Heart left ventricle (tissue), 16 donors: Measurements from ENCODE around the gene ZNF12. TPM values are rescaled to one million over a fixed set of nuclear protein-coding genes. Genes with fewer than 3 reads are reported as not detected.

ENCODE experiments used
- ATAC-seq, 4 donors: fragments of 200-7000 bp; cut with Tn5 transposase; one replicate each; pipeline ENCODE4 v1.9.1; 2020 to 2022; ENCODE audit warnings: moderate library complexity in 4 of 4, mild to moderate bottlenecking in 3 of 4, moderate number of reproducible peaks in 1 of 4
- DNase-seq, 5 donors: peaks; one replicate each; pipeline ENCODE4 v3.0.0-alpha.2; 2020
- H3K27ac ChIP-seq, 12 donors: fragments of 200-600 bp; sonication (generic) in 4 of 12; one replicate each; pipeline versions ENCODE4 v1.5.0 to v1.8.0; 2016 to 2022; ENCODE audit warnings: mild to moderate bottlenecking in 2 of 12
- H3K27me3 ChIP-seq, 9 donors: fragments of 200-600 bp; sonication (generic) in 2 of 9; one replicate each; pipeline versions ENCODE4 v1.5.1 to v1.8.0; 2016 to 2022; ENCODE audit warnings: mild to moderate bottlenecking in 3 of 9
- H3K36me3 ChIP-seq, 9 donors: fragments of 200-600 bp; sonication (generic) in 2 of 9; one replicate each; pipeline versions ENCODE4 v1.5.0 to v1.8.0; 2018 to 2022; ENCODE audit warnings: mild to moderate bottlenecking in 2 of 9
- H3K4me1 ChIP-seq, 12 donors: fragments of 200-600 bp; sonication (generic) in 4 of 12; one replicate each; pipeline versions ENCODE4 v1.5.0 to v1.8.0; 2016 to 2022; ENCODE audit warnings: mild to moderate bottlenecking in 3 of 12
- H3K4me3 ChIP-seq, 12 donors: fragments of 200-600 bp; sonication (generic) in 4 of 12; one replicate each; pipeline versions ENCODE4 v1.5.0 to v1.8.0; 2017 to 2022; ENCODE audit warnings: mild to moderate bottlenecking in 9 of 12, moderate library complexity in 4 of 12
- H3K9me3 ChIP-seq, 12 donors: fragments of 200-600 bp; sonication (generic) in 4 of 12; one replicate each; pipeline versions ENCODE4 v1.5.0 to v1.8.0; 2016 to 2022; ENCODE audit warnings: mild to moderate bottlenecking in 1 of 12
- POLR2A ChIP-seq, 2 donors: fragments of 450-650 bp; IDR thresholded peaks; one replicate each; pipeline ENCODE4 v1.6.1; 2017; ENCODE audit warnings: antibody characterized with exemption in 2 of 2, mild to moderate bottlenecking in 2 of 2, moderate library complexity in 2 of 2
- WGBS, 4 donors: extraction: QIAGEN DNeasy Blood & Tissue Kit in 2 of 4; methylation state at CpG; one replicate each; pipeline versions ENCODE4 v1.1.5 to v1.1.7; 2013 to 2018; 5-methylcytosine and 5-hydroxymethylcytosine counted together
- intact Hi-C, 10 donors: fragments of 100-400 bp; cut with DNase I; formaldehyde crosslinking; loops; one replicate each; pipeline versions ENCODE4 v1.11.1 to v1.14.2; 2022
- polyA plus RNA-seq, 2 donors: library from polyadenylated mRNA; stranded (reverse); fragments of 200-250 nt; gene quantifications; one replicate each; pipeline ENCODE4 v1.2.3, GENCODE V29; 2013
- total RNA-seq, 9 donors: library from RNA; depleted of rRNA in 2 of 9; stranded (reverse); fragments of >200 nt in 2 of 9; fragmentation: NEBNext Ultra II Directional in 3 of 9; extraction: Animal tissue kit (Norgen Biotek cat#: 25700) in 3 of 9; gene quantifications; one replicate each; pipeline versions ENCODE4 v1.1.0 to v1.2.4, GENCODE V29; 2016 to 2023
- TF ChIP-seq, protein P1 (sequence below), 12 donors: fragments of 200-600 bp; sonication (generic) in 4 of 12; IDR thresholded peaks; one replicate each; pipeline versions ENCODE4 v1.5.0 to v1.8.0; 2018 to 2022; ENCODE audit warnings: antibody characterized with exemption in 12 of 12, mild to moderate bottlenecking in 5 of 12
- donor health status: ischemic (EF 13 %, LVEDD 7.1; RV severe dilation, severe dysfunction).
- donor health status: healthy with polysubstance abuse.
- donor health status: DM: no; HTN: yes; CAD: no.
- donor health status: DM: no; HTN: no; CAD: no.
- donor health status: ischemic (EF 25% LVEDD 6.9; RV normal size, moderate dysfunction).
- donor health status: ischemic (EF 25% LVEDD 5.7; RV mildly dilated, moderate dysfunction).
- donor health status: healthy.
- donor health status: DM: yes; HTN: yes; CAD: no.
- donor health status: ischemic (EF 35%, LVEDD 5.7; RV mildly dilated, moderate dysfunction).
- donor health status: nonischemic (EF 11% LVEDD 7.7; RV severe dilation, severe dysfunction).
- donor health status: DM: yes; HTN: yes; CAD: no.
- donor health status: PGD.
- donor health status: ischemic (EF 29% LVEDD 5.4; RV normal size, mild dysfunction).
- donor health status: nonischemic (EF 23%, LVEDD 6.1; RV moderate dilation, normal function).

ZNF12 gene
- total and polyA plus RNA-seq, 11 donors = 6.4 to 20.1 (median 13.4) TPM

GRCh38 chr7:6647541-6647940 is 59.2 kb downstream of the ZNF12 start:
- intact Hi-C loops = no loop called here
- WGBS, 4 donors = 90 to 96% (median 93%) methylated on average over 7 to 14 of the region's 14 CpGs
- ATAC-seq = no peak

DNA sequence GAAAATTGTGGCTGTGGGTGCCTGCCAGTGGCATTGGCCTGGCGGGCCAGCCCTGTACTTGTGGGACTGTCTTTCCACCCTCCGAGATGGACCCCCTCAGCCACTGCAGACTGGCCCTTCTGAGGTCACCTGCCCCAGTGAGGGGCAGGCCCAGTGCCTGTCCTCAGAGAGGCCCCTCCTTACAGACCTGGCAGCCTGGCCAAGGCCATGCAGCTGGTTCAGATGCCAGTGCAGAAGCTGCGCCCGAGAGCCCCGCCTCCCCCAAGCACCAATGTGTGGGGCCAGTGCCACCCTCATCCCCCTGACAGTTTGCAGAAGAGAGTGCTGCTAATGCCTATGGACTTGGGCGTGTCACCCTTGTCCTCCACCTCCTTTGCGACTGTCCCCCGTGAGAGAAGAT is 59.7 kb downstream of the ZNF12 start:
- peaks cover 0 to 8% (median 0%) of the 10 kb centered on the region in 12 donors for H3K9me3 ChIP-seq
- peak; percentile 29 to 69 (median 42) for ATAC-seq
- no peaks in the 10 kb centered on the region for H3K27me3 ChIP-seq
- no peak overlapping the region for H3K4me3 ChIP-seq
- peaks cover 0 to 100% (median 68%) of the 10 kb centered on the region in 9 donors for H3K36me3 ChIP-seq
- intact Hi-C loops = no loop called here
- peak in 1 of 5 donors; percentile 25 for DNase-seq
- H3K4me1 ChIP-seq = peaks cover 0 to 8% (median 0%) of the 10 kb centered on the region in 12 donors
- no peak overlapping the region for H3K27ac ChIP-seq
- TF ChIP-seq POLR2A (IDR thresholded peaks at IDR 0.05) = no peak
- TF ChIP-seq, protein P1, sequence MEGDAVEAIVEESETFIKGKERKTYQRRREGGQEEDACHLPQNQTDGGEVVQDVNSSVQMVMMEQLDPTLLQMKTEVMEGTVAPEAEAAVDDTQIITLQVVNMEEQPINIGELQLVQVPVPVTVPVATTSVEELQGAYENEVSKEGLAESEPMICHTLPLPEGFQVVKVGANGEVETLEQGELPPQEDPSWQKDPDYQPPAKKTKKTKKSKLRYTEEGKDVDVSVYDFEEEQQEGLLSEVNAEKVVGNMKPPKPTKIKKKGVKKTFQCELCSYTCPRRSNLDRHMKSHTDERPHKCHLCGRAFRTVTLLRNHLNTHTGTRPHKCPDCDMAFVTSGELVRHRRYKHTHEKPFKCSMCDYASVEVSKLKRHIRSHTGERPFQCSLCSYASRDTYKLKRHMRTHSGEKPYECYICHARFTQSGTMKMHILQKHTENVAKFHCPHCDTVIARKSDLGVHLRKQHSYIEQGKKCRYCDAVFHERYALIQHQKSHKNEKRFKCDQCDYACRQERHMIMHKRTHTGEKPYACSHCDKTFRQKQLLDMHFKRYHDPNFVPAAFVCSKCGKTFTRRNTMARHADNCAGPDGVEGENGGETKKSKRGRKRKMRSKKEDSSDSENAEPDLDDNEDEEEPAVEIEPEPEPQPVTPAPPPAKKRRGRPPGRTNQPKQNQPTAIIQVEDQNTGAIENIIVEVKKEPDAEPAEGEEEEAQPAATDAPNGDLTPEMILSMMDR (IDR thresholded peaks at IDR 0.05) = no peak
- 63 to 83% (median 73%) methylated on average over 6 to 8 of the region's 8 CpGs for WGBS, 4 donors

More at GRCh38 chr7:6647541-6647940, 59.2 kb downstream of the ZNF12 start:
- Histone ChIP-seq H3K9me3 (peaks cover 0 to 11% (median 0%) of the 10 kb centered on the region in 12 donors), H3K4me3 (no peak overlapping the region), H3K36me3 (peaks cover 0 to 100% (median 70%) of the 10 kb centered on the region in 9 donors), H3K27me3 (no peaks in the 10 kb centered on the region), H3K4me1 (peaks cover 0 to 8% (median 0%) of the 10 kb centered on the region in 12 donors), H3K27ac (no peak overlapping the region)
- TF ChIP-seq, protein P1 (IDR thresholded peaks at IDR 0.05) = no peak
- no peak for TF ChIP-seq POLR2A (IDR thresholded peaks at IDR 0.05)
- DNase-seq = peak in 1 of 5 donors; percentile 7

GRCh38 chr7:6646465-6646864 is 60.3 kb downstream of the ZNF12 start:
- peaks cover 0 to 2% (median 0%) of the 10 kb centered on the region in 12 donors for H3K9me3 ChIP-seq
- TF ChIP-seq, protein P1 (IDR thresholded peaks at IDR 0.05) = no peak
- TF ChIP-seq POLR2A (IDR thresholded peaks at IDR 0.05) = no peak
- WGBS, 4 donors = 77 to 80% (median 78%) methylated on average over 8 of the region's 8 CpGs; no CpG with 5 or more reads in 1 of the 4 donors
- peaks cover 0 to 100% (median 68%) of the 10 kb centered on the region in 9 donors for H3K36me3 ChIP-seq
- DNase-seq (no peak), ATAC-seq (no peak)
- peaks cover 0 to 8% (median 0%) of the 10 kb centered on the region in 12 donors for H3K4me1 ChIP-seq
- no peaks in the 10 kb centered on the region for H3K27me3 ChIP-seq
- intact Hi-C loops = no loop called here
- no peak overlapping the region for H3K4me3 ChIP-seq
- H3K27ac ChIP-seq = no peak overlapping the region

GRCh38 chr7:6644728-6645127 is 62.0 kb downstream of the ZNF12 start:
- TF ChIP-seq, protein P1 (IDR thresholded peaks at IDR 0.05) = no peak
- no peak for TF ChIP-seq POLR2A (IDR thresholded peaks at IDR 0.05)
- H3K27ac ChIP-seq = no peak overlapping the region
- H3K27me3 ChIP-seq = no peaks in the 10 kb centered on the region
- H3K4me3 ChIP-seq = no peak overlapping the region
- ATAC-seq (no peak), DNase-seq (peak in 1 of 5 donors; percentile 16)
- H3K36me3 ChIP-seq = peaks cover 0 to 87% (median 56%) of the 10 kb centered on the region in 9 donors
- H3K9me3 ChIP-seq = no peaks in the 10 kb centered on the region
- H3K4me1 ChIP-seq = peaks cover 0 to 8% (median 0%) of the 10 kb centered on the region in 12 donors
- intact Hi-C loops = no loop called here
- WGBS, 4 donors = 93 to 99% (median 97%) methylated on average over 8 to 10 of the region's 10 CpGs
